ENCODE measurements around the gene GALNT14. TPM values are rescaled to one million over a fixed set of nuclear protein-coding genes. Genes with fewer than 3 reads are reported as not detected.

The GALNT14 gene
- total RNA-seq, 1 experiment from 2014 or later = 0.21 TPM

- no peaks in the 10 kb centered on the region for H3K27me3 ChIP-seq (replicated peaks)
- no peak overlapping the region for H3K27ac ChIP-seq
- DNase-seq (ENCODE audit: low read depth in 1 of 2, low spot score in 2 of 2) = no peak
- no peak overlapping the region for H3K4me3 ChIP-seq
- H3K36me3 ChIP-seq = no peaks in the 10 kb centered on the region
- H3K9me3 ChIP-seq (replicated peaks) = no peaks in the 10 kb centered on the region
- H3K4me1 ChIP-seq (replicated peaks) = no peaks in the 10 kb centered on the region
Observed at GRCh38 chr2:31071741-31072140, 66.5 kb downstream of the GALNT14 start.

- Histone ChIP-seq H3K27me3 (replicated peaks) (no peaks in the 10 kb centered on the region), H3K9me3 (replicated peaks) (no peaks in the 10 kb centered on the region)
- DNase-seq (ENCODE audit: low read depth in 1 of 2, low spot score in 2 of 2) = no peak
Observed at GRCh38 chr2:31070339-31071125, 67.7 kb downstream of the GALNT14 start.

GRCh38 chr2:31069643-31070325 lies 68.5 kb downstream of the GALNT14 start:
- DNase-seq (ENCODE audit: low read depth in 1 of 2, low spot score in 2 of 2) = no peak
- Histone ChIP-seq H3K4me1 (replicated peaks) (no peaks in the 10 kb centered on the region), H3K9me3 (replicated peaks) (no peaks in the 10 kb centered on the region), H3K27me3 (replicated peaks) (no peaks in the 10 kb centered on the region), H3K4me3 (no peak overlapping the region), H3K27ac (no peak overlapping the region), H3K36me3 (no peaks in the 10 kb centered on the region)

More at GRCh38 chr2:31070339-31071125, 67.7 kb downstream of the GALNT14 start:
- no peak overlapping the region for H3K27ac ChIP-seq
- no peaks in the 10 kb centered on the region for H3K36me3 ChIP-seq
- no peaks in the 10 kb centered on the region for H3K4me1 ChIP-seq (replicated peaks)
- no peak overlapping the region for H3K4me3 ChIP-seq

GRCh38 chr2:31067259-31067658 lies 71.0 kb downstream of the GALNT14 start:
- no peak for DNase-seq (ENCODE audit: low read depth in 1 of 2, low spot score in 2 of 2)
- no peaks in the 10 kb centered on the region for H3K9me3 ChIP-seq (replicated peaks)
- H3K4me3 ChIP-seq = no peak overlapping the region

GRCh38 chr2:31066551-31066950 lies 71.7 kb downstream of the GALNT14 start:
- no peaks in the 10 kb centered on the region for H3K9me3 ChIP-seq (replicated peaks)
- H3K36me3 ChIP-seq = no peaks in the 10 kb centered on the region
- no peak overlapping the region for H3K4me3 ChIP-seq
- no peak for DNase-seq (ENCODE audit: low read depth in 1 of 2, low spot score in 2 of 2)
- H3K4me1 ChIP-seq (replicated peaks) = no peaks in the 10 kb centered on the region
- no peak overlapping the region for H3K27ac ChIP-seq
- no peaks in the 10 kb centered on the region for H3K27me3 ChIP-seq (replicated peaks)

More at GRCh38 chr2:31067259-31067658, 71.0 kb downstream of the GALNT14 start:
- Histone ChIP-seq H3K4me1 (replicated peaks) (no peaks in the 10 kb centered on the region), H3K27me3 (replicated peaks) (no peaks in the 10 kb centered on the region), H3K36me3 (no peaks in the 10 kb centered on the region), H3K27ac (no peak overlapping the region)

GRCh38 chr2:31066086-31066485 lies 72.2 kb downstream of the GALNT14 start:
- no peaks in the 10 kb centered on the region for H3K27me3 ChIP-seq (replicated peaks)
- DNase-seq (ENCODE audit: low read depth in 1 of 2, low spot score in 2 of 2) = no peak
- no peak overlapping the region for H3K27ac ChIP-seq
- H3K4me3 ChIP-seq = no peak overlapping the region
- no peaks in the 10 kb centered on the region for H3K36me3 ChIP-seq
- H3K4me1 ChIP-seq (replicated peaks) = no peaks in the 10 kb centered on the region
- H3K9me3 ChIP-seq (replicated peaks) = no peaks in the 10 kb centered on the region

GRCh38 chr2:31065356-31065755 lies 72.9 kb downstream of the GALNT14 start:
- no peak overlapping the region for H3K4me3 ChIP-seq
- H3K36me3 ChIP-seq = no peaks in the 10 kb centered on the region
- H3K27ac ChIP-seq = no peak overlapping the region
- no peaks in the 10 kb centered on the region for H3K9me3 ChIP-seq (replicated peaks)
- no peaks in the 10 kb centered on the region for H3K4me1 ChIP-seq (replicated peaks)
- DNase-seq (ENCODE audit: low read depth in 1 of 2, low spot score in 2 of 2) = no peak
- H3K27me3 ChIP-seq (replicated peaks) = no peaks in the 10 kb centered on the region

- H3K27ac ChIP-seq = no peak overlapping the region
- H3K27me3 ChIP-seq (replicated peaks) = no peaks in the 10 kb centered on the region
- H3K9me3 ChIP-seq (replicated peaks) = no peaks in the 10 kb centered on the region
- H3K4me1 ChIP-seq (replicated peaks) = no peaks in the 10 kb centered on the region
- no peak for DNase-seq (ENCODE audit: low read depth in 1 of 2, low spot score in 2 of 2)
- H3K36me3 ChIP-seq = no peaks in the 10 kb centered on the region
- H3K4me3 ChIP-seq = no peak overlapping the region
Observed at GRCh38 chr2:31060397-31060796, 77.8 kb downstream of the GALNT14 start.

DNA sequence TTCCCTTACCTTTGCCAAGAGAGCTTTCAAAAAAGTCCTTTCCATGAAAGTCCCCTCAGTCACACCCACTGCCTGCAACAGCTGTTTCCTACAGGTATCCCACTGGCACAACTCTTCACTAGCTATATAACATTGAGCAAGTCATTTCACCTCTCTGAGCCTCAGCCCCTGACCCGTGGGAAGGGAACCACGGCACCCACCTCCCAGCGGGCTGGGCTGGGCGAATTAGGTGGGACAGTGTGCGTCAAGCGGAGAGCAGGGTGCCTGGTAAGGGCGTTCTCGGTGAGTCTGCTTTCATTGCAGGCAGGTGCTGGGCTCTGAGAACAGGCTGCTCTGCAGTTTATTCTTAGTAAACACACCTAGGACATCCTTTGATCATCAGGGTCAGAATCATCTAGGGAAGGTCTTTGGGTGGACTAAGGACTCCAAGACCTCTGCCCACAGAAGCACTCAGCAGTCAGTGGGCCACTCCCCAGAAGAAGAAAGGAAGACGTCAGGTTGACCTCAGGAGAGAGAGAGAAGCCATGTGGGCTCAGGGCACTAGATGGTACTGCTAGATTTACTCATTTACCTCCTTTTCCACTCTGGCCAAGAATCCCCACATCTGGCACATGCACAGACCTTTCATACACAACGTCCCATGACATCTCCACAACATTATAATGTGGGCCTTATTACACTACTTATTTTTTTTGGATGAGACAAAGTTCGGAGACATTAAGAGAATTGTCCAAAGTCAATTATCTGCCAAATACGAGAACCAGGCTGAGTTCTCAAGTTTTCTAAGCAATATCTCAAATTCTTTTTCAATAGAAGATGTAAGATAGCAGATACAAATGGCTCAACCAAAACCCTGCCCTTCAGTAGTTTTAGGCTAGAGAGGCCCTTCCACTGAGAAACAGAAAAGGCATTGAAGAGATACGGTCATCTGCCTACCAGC lies 79.9 kb downstream of the GALNT14 start:
- no peaks in the 10 kb centered on the region for H3K36me3 ChIP-seq
- no peaks in the 10 kb centered on the region for H3K9me3 ChIP-seq (replicated peaks)
- H3K4me1 ChIP-seq (replicated peaks) = no peaks in the 10 kb centered on the region
- no peak overlapping the region for H3K27ac ChIP-seq
- H3K4me3 ChIP-seq = no peak overlapping the region
- no peak for DNase-seq (ENCODE audit: low read depth in 1 of 2, low spot score in 2 of 2)
- 0 out of 2 replicates have a peak, but pooled peaks cover 3% of the 10 kb centered on the region for H3K27me3 ChIP-seq (replicated peaks)

DNA sequence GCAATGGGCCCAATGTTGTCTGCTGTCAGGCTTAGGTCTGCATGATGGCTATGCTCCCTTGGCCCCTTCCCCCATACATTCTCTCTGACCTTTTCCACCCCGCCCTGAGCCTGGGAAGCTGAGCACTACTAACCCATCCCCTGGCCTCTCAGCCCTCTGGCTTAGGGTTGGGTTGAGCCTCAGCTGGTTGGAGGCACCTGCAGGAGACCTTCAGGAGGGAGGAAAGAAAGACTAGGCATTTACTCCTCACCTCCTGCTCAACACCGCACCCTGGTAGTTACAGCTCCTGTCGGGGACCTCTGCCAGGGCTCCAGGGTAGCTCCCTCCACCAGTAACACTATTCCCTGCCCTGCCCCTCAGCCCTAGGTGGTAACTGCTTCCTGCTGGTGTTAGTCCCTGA lies 80.5 kb downstream of the GALNT14 start:
- H3K9me3 ChIP-seq (replicated peaks) = no peaks in the 10 kb centered on the region
- no peak overlapping the region for H3K4me3 ChIP-seq
- no peak overlapping the region for H3K27ac ChIP-seq
- H3K36me3 ChIP-seq = no peaks in the 10 kb centered on the region
- no peaks in the 10 kb centered on the region for H3K4me1 ChIP-seq (replicated peaks)
- 0 out of 2 replicates have a peak, but pooled peaks cover 3% of the 10 kb centered on the region for H3K27me3 ChIP-seq (replicated peaks)
- DNase-seq (ENCODE audit: low read depth in 1 of 2, low spot score in 2 of 2) = no peak

- DNase-seq (ENCODE audit: low read depth in 1 of 2, low spot score in 2 of 2) = no peak
- H3K4me1 ChIP-seq (replicated peaks) = no peaks in the 10 kb centered on the region
- H3K4me3 ChIP-seq = no peak overlapping the region
- H3K27ac ChIP-seq = no peak overlapping the region
- no peaks in the 10 kb centered on the region for H3K36me3 ChIP-seq
- no peaks in the 10 kb centered on the region for H3K9me3 ChIP-seq (replicated peaks)
- H3K27me3 ChIP-seq (replicated peaks) = 0 out of 2 replicates have a peak, but pooled peaks cover 3% of the 10 kb centered on the region
Observed at GRCh38 chr2:31055938-31056337, 82.3 kb downstream of the GALNT14 start.

GRCh38 chr2:31054842-31055388 lies 83.3 kb downstream of the GALNT14 start:
- no peak for DNase-seq (ENCODE audit: low read depth in 1 of 2, low spot score in 2 of 2)
- no peak overlapping the region for H3K4me3 ChIP-seq
- H3K27me3 ChIP-seq (replicated peaks) = 0 out of 2 replicates have a peak, but pooled peaks cover 3% of the 10 kb centered on the region

More at GRCh38 chr2:31054842-31055388, 83.3 kb downstream of the GALNT14 start:
- Histone ChIP-seq H3K27ac (no peak overlapping the region), H3K9me3 (replicated peaks) (no peaks in the 10 kb centered on the region), H3K4me1 (replicated peaks) (no peaks in the 10 kb centered on the region), H3K36me3 (no peaks in the 10 kb centered on the region)

Data from SJSA1 (cell line).